ENCODE measurements around the gene RSPRY1.

DNA sequence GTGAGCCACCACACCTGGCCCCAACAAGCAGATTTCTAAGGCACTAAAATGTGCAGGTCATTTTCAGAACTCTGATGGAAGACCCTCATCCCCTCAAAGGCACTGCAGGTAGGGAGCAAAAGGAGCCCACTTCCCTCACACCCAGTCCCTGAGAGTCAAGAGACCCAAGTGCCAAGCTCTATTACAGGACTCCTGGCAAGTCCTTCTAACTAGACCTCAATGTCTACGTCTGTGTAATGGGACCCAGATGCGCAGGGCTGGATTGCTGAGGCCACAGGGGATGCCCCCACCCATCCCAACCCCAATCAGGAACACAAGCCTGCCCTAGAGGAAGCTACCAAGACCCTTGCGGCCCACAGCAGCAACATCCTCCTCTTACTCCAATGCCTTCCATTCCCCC lies 95.7 kb downstream of the RSPRY1 start:
- TF ChIP-seq TAF1 (IDR thresholded peaks at IDR 0.05; ENCODE audit: low read depth, low read length) (no peak), POLR2A (IDR thresholded peaks at IDR 0.05; ENCODE audit: low read depth, low read length) (no peak)

Measured in GM12891 (cell line).